Measurements from ENCODE around the gene L3MBTL4.

GRCh38 chr18:6251084-6251483 is 163.6 kb downstream of the L3MBTL4 start:
- TF ChIP-seq POLR2A (IDR thresholded peaks at IDR 0.05) = no peak
- no peak for TF ChIP-seq POLR2AphosphoS5 (IDR thresholded peaks at IDR 0.05)
